Activated CD8-positive, alpha-beta memory T cell treated with anti-CD3 and anti-CD28 coated beads, Interleukin-2, amount 50 U/mL, for 1 hour (primary cell): Measurements from ENCODE around the gene RNF212B.
"Not testable (repeated sequence)": the region's sequence is repeated elsewhere in the genome, so short reads cannot be mapped to it uniquely, and the experiment has no call there.

Source experiments
- DNase-seq: peaks from one replicate; pipeline ENCODE4 v3.0.0-alpha.2; 2020; ENCODE audit errors: extremely low read depth

Gene RNF212B

DNA sequence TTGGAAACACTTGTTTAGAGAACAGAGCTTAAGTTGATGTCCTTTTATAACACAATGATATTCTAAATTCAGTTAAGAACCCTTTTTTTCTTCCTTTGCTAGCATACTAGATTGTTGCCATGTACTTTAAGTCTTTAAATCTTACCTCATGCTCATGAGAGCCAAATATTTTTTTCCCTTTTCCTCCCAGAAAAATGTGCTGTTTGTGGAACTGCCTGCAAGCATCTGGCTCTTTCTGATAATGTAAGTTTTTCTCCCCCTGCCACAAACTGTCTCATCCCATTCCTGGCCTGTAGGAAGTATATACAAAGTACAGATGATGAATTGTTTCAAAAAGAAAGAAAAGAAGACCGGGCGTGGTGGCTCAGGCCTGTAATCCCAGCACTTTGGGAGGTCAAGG is 5.3 kb downstream of the RNF212B start:
- no peak for DNase-seq

- no peak for DNase-seq
Observed at GRCh38 chr14:23245282-23245681, 7.5 kb downstream of the RNF212B start.

DNA sequence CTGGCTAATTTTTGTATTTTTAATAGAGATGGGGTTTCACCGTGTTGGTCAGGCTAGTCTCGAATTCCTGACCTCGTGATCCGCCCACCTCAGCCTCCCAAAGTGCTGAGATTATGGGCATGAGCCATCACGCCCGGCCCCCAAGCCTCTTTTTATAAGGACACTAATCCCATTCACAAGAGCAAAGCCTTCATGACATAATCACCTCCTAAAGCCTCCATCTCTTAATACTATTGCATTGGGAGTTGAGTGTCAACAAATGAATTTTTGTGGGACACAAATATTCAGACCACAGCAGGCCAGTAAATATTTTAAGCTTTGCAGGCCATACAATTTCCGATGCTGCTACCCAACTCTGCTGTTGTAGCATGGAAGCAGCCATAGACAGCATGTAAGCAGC is 10.9 kb downstream of the RNF212B start:
- DNase-seq: no peak

DNA sequence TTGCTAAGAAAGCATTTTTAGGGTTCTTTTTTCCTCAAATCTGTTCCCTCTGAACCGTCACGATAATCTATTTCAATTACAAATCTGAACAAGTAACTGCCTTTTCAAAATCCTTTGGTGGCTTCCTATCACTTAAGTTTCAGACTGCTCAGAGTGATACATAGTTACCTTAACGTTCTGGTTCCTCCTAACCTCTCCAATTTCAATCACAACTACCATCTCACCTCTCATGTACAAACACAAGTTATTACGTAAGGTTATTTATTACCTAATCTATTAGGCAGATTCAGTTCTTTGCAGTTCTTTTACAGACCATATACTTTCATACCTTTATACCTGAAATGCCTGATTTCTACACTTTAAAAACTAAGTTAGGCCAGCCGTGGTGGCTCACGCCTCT is 12.1 kb downstream of the RNF212B start:
- DNase-seq: no peak

DNA sequence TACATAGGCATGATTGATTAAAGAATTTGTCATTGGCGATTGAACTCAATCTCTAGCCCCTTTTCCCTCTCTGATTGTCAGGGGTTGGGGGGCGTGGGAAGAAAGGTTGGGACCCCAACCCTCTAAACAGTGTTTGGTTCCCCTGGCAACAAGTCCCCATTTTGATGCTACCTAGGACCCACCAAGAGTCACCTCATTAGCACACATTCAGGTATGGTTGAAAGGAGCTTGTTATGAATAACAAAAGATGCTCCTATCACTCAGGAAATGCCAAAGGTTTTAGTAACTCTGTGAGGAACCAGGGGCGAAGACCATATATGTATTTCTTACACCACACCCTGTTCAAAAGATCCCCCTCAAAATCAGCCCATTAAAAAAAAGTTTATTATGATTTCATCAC is 14.3 kb downstream of the RNF212B start:
- no peak for DNase-seq

DNA sequence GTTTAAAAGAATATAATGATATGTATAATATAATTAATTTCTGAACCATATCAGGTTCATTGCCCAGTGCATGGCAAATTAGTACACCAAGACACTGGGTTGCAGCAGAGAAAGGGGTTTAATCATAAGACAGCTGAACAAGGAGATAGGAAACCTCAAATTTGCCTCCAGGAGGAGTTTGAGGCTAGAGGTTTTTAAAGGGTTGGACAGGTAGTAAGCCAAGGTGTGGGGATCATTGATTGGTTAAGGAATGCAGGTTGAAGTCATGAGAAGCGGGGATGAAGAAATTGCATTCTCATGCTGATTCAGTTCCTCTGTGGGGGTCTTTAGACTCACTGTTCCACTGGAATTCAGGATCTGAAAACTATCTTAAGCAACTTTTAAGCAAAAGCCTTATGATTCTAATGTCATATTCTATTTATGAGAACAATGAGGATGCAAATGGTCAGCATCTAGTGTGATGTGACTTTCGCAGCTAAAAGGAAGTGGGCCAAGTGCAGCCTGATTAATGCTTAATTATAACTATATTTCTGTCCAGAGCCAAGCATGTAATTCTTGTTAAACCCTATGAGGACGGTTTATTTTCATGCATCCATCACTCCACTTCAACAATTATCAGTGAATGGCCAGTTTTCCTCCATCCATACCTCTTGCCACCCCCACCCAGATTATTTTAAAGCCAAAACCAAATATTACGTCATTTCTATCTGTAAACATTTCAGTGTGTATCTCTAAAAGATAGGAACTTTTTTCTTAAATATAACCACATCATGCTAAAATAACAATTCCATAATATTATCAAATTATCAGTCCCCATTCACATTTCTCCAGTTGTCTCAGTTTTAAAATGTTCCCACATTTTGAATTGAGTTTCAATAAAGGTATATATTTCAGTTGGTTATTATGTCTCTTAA is 14.9 kb downstream of the RNF212B start:
- no peak for DNase-seq

GRCh38 chr14:23258256-23258655 is 20.5 kb downstream of the RNF212B start:
- DNase-seq: no peak

DNA sequence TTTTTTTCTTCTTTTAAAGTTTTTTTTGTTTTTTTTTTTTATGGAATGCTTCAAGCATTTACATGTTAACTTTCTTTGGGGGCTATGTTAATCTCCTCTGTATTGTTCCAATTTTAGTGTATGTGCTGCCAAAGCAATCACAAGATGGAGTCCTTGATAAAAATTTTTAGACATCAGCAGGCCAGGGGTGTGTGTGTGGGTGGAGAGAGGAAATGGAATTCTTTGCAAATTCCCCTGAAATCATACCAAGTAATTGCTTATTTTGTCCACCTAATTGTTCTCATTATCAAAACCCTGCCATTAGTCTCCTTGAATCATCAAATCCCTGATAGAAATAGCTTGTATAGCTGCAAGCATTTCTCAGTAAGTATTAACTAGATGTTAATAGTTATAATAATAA is 21.7 kb downstream of the RNF212B start:
- DNase-seq: no peak

GRCh38 chr14:23260849-23261248 is 23.1 kb downstream of the RNF212B start:
- DNase-seq: not testable (repeated sequence)

DNA sequence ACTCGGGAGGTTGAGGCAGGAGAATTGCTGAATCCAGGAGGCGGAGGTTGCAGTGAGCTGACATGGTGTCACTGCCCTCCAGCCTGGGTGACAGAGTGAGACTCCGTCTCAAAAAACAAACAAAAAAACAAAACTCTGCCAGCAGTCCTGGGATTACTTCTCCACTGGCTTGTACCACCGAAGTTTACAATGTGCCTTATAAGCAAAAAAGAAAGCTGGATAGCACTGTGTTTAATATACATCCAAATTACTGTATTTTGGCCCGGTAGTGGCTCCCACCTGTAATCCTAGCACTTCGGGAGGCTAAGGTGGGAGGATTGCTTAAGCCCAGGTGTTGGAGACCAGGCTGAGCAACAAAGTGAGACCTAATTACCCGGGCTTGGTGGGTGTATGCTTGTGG is 31.5 kb downstream of the RNF212B start:
- no peak for DNase-seq

DNA sequence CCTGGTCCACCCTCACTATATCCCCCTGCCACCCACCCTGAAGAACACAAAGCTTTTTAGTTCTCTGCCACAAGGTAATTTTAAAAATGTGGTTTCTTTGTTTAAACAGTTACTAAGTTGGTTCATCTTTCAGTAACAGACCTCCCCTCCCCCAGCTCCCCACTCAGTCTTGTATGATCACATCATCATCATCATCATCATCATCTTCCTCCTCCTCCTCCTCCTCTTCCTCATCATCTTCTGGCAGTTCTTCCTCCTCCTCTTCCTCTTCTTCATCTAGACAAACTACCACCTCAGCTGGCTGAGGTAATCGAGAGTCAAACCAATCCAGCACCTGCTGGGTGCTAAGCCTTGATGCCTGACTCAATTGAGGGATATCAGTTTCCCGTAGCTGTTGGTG is 37.7 kb downstream of the RNF212B start:
- no peak for DNase-seq

- DNase-seq: no peak
Observed at GRCh38 chr14:23277189-23277588, 39.5 kb downstream of the RNF212B start.

- DNase-seq: not testable (repeated sequence)
Observed at GRCh38 chr14:23277928-23278327, 40.2 kb downstream of the RNF212B start.

DNA sequence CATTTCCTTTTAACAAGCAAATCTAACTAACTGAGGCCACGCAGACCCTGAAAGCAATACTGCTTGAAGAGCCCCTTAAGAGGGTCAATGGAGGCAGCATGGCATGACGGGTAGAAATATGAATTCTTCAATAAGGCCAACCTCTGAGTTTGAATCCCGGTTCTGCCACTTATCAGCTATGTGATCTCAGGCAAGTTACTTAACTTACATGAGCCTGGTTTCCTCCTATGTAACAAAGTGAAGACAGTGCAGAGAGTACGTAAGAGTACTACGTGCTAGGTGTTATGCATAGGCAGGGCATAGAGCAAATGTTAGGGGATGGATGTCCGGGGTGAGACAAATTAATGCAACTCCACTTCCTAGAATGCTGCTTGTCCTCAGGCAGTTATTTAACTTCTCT is 43.5 kb downstream of the RNF212B start:
- DNase-seq: no peak

- DNase-seq: no peak
Observed at GRCh38 chr14:23284654-23285529, 47.2 kb downstream of the RNF212B start.

DNA sequence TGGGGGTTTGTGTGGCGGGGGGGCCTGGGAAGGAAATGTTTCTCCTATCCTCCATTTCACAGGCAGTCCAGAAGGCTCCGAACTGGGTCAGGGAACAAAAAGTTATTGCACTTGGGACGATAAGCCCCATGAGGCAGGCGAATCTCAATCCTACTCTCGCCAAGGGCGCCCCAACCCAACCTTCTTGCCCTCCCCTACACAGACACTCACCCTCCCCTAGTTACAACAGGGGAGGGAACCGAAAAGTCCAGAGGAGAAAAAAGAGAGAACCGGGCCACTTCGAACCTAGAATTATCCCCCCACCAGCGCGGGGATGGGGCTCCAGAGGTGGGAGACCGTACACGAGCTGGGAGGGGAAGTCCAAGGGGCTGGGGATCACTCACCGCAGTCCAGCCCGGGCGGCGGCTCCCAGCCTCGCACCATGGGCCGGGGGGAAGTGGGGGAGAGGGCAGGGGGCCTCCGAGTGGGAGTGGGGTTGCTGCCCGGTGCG is 47.8 kb downstream of the RNF212B start:
- no peak for DNase-seq

- DNase-seq: peak; percentile 89
Observed at GRCh38 chr14:23286020-23286901, 48.5 kb downstream of the RNF212B start, which contains the start of gene HOMEZ. Gene HOMEZ, minus strand, starts transcription at chr14:23286132. Its CDS starts 180 bp downstream, at chr14:23285952.

DNA sequence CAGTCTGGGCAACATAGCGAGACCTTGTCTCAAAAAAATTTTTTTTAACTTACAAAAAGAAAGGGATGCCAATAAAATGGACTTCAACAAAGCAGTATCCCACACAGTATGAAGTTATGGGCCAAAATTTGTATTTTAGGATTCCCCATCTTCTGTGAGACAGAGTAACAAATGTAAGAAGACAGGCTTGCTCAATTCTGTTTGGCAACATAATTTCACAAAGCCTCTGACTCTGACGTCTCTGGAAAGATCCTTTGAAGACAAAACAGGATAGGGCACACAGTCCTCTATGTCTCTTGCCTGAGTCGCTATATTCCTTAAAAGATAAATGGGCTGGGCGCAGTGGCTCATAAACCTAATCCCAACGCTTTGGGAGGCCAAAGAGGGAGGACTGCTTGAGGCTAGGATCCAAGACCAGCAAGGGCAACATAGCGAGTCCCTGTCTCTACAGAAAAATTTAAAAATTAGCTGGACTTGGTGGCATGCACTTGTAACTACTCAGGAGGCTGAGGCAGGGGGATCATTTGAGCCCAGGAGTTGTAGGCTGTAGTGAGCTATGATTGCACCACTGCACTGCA is 49.3 kb downstream of the RNF212B start:
- DNase-seq: no peak

- DNase-seq: no peak
Observed at GRCh38 chr14:23294734-23295561, 57.2 kb downstream of the RNF212B start.
